AG09319 (cell line): ENCODE data around the gene ORC5.

ENCODE experiments used
- DNase-seq: peaks from one replicate; pipeline ENCODE4 v3.0.0-alpha.2; 2010; ENCODE audit warnings: low read depth; ENCODE audit errors: extremely low read depth
- TF ChIP-seq, protein P1 (sequence below): IDR thresholded peaks from 2 replicates; pipeline ENCODE4 v1.5.1; 2011; ENCODE audit warnings: low read depth, mild to moderate bottlenecking, inconsistent platforms, low read length, moderate library complexity

Gene ORC5

DNA sequence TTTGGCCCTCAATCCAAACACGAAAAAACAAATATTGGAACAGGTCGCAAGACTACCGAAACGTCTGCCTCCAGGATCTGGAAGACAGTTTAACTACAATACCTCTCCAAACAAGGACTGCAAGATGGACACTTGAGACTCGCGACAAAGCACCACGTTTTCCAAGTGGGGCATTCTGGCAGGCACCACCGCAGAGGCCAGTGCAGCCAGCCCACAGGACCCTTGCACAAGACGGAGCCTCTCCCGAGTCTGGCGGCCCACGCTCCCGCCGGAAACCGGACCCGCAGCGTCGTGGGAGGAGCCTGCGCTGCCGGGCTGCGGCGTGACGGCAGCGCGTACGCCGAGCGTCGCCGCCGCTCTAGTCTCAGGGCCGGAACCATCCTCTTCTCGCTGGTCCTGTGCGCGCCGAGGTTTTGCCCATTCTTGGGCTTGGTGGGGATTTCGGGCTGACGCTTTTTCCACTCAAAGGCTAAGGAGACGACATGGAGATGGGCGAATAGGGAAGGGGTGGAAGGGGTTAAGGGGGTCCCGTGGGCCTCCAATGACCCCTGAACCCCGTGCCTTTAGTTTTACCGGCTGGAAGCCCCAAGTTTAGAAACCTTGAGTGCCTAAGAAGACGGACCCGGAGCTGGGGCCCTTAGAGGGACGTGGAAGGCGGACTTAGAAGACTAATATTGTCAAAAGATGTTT is at the start of gene ORC5:
Gene ORC5 (minus strand): TSS at position 283 of the 690 bp plus-strand sequence. CDS start 109 bp downstream, at position 174.
- DNase-seq, result peak; percentile 46
- TF ChIP-seq, protein P1, sequence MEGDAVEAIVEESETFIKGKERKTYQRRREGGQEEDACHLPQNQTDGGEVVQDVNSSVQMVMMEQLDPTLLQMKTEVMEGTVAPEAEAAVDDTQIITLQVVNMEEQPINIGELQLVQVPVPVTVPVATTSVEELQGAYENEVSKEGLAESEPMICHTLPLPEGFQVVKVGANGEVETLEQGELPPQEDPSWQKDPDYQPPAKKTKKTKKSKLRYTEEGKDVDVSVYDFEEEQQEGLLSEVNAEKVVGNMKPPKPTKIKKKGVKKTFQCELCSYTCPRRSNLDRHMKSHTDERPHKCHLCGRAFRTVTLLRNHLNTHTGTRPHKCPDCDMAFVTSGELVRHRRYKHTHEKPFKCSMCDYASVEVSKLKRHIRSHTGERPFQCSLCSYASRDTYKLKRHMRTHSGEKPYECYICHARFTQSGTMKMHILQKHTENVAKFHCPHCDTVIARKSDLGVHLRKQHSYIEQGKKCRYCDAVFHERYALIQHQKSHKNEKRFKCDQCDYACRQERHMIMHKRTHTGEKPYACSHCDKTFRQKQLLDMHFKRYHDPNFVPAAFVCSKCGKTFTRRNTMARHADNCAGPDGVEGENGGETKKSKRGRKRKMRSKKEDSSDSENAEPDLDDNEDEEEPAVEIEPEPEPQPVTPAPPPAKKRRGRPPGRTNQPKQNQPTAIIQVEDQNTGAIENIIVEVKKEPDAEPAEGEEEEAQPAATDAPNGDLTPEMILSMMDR, result no peak

DNA sequence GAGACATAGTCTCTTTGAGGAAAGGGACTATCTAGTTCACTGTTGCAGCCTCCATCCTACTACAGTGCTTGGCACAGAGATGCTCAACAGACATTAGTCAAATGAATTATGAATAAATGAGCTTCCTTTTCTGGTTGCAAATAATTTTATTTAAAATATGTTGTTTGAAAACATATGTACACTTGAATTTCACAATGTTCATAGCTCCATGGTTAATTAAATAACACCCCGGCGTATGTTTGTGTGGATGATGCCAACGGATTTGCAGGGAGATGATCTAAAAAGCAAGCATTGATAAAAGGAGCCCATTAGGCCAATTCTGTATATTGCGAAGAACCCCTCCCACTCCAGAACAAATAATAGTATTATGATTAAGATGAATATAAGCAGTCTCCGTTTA is 47.8 kb upstream of the ORC5 start:
- no peak for DNase-seq
- TF ChIP-seq, protein P1, result no peak

DNA sequence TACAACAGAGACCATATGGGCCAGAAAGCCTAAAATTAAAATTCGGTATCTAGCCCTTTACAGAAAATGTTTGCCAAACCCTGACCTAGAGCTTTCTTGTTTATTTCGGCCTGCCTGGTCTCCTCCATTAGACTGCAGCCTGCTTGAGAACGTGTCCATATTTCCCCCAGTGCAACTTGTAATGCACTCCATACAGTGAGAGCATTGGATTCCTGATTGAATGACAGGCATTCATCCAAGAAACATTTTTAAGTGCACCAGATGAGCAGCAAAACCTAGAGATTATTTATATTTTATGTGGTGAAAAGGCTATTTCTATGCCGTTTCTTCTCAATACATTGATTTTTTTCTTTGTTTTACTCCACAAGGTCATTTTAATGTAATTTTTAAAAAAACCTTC is 47.4 kb upstream of the ORC5 start:
- TF ChIP-seq, protein P1, result no peak
- no peak for DNase-seq

DNA sequence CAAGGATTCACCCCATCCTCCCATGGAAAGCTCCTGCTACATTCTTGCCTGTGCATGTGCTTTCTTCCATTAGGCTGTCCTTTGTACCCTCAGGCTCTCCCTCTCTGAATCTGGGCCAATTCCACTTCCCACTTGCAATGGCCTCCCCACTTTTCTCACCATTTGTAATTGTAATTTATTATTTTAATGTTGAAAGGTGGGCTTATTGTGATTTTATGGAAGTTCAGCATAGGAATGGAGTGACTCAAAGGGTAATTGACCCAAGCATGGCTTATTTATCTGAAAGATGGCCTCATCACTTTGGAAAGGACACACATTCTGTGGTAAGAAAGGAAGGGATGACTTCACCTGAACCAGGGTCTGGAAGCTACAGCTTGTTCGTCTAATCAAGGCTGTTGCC is 46.9 kb upstream of the ORC5 start:
- TF ChIP-seq, protein P1, result no peak
- no peak for DNase-seq

DNA sequence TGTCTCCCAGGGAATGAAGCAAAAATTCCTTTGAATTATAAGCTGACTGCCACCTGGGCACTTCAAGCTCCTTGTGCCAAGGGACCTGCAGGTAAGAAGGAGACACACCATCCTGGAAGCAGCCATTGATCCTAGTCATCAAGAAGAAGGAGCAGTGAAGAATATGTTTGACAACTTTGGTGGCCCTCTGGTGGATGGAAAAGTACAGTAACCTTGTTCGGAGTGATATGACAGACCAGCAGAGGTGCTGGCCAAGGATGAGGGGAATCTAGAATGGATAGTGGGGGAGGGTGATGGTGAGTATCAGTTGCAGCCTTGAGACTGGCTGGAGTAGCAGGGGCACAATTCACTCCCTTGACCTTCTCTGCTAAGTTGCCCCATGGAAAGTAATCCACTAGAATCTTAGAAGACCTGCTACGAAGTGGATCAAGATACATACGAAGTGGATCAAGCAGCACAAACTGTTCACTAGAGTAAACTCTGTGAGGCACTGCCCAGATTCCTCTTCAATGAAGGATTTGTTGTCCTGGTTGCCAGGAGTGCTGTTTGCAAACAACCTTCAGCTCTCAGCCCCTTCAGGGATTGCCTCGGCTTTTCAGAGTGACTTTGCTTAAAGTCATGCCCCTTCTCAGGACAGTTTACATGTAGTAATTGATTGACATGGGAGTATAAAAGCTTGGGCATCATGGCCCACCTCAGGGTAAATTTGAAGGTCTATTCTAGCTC is 44.8 kb upstream of the ORC5 start:
- no peak for DNase-seq
- TF ChIP-seq, protein P1, result no peak

DNA sequence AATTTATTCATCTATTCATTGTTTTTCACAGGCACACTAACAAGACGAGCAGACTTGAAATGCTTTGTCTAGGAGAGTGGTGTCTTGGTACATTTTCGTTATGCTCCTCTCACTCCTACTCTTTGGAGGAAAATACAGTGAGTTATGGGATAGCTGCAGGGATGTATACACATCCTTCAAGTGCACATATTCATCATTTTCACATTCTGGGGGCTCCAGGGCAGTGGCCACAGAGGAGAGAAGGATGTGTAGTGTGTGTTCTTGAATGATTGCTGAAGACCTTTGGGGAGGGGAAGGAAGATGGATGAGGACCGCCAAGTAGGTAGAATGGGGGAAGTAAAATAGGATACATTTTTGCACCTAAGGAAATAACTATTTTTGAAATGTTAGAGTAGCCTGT is 34.8 kb upstream of the ORC5 start:
- no peak for DNase-seq
- TF ChIP-seq, protein P1, result no peak

DNA sequence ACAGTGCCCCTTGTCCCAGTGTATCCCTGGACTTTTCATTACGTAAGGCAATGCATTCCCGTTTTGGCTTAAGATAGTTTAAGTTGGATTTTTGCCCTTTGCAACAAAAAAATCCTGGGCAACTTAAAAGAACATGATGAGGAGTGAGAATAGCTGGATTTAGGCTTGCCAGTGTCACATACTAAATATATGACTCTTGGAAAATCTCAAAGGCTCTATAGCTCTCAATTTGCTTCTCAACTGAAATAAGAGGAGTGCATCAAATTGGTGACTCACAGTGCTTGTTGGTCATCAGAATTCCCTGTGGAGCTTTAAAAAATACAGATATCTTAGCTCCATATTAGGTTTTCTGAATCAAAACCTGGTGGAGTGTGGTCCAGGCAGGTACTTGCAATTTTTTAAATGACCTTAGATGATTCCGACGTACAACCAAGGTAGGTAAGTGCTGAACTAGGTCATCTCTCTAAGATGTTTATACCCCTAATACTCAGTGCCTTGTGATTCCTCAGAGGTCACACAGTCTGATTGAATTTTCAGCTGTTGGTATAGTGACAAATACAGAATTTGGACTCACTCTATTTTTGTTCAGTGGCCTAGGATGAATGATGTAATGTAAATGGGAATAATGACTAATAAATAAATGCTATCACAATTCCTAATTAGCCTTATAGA is 33.9 kb upstream of the ORC5 start:
- TF ChIP-seq, protein P1, result no peak
- no peak for DNase-seq
